ENCODE data around the gene CFAP53. TPM values are rescaled to one million over a fixed set of nuclear protein-coding genes. Genes with fewer than 3 reads are reported as not detected.
"Not testable (repeated sequence)": the region's sequence is repeated elsewhere in the genome, so short reads cannot be mapped to it uniquely, and the experiment has no call there.

CFAP53 gene
- total RNA-seq, 1 experiment from 2014 or later = 0.11 TPM

DNA sequence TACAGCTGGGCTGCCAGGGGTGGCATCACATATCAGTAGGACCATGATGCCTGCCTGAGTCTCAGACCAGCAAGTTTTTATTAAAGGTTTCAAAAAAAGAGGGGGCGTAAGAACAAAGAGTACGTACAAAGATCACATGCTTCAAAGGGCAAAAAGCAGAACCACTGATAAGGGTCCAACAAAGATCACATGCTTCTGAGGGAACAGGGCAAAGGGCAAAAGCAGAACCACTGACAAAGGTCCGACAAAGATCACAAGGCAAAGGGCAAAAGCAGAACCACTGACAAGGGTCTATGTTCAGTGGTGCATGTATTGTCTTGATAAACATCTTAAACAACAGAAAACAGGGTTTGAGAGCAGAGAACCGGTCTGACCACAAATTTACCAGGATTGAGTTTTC, 46.0 kb downstream of the CFAP53 start:
- in situ Hi-C loops (cut with HindIII; ENCODE audit: low pct_unique_long_range_greater_than_20kb, low sequenced_read_pairs); DNase-seq (ENCODE audit: low read depth, low spot score): not testable (repeated sequence)

DNA sequence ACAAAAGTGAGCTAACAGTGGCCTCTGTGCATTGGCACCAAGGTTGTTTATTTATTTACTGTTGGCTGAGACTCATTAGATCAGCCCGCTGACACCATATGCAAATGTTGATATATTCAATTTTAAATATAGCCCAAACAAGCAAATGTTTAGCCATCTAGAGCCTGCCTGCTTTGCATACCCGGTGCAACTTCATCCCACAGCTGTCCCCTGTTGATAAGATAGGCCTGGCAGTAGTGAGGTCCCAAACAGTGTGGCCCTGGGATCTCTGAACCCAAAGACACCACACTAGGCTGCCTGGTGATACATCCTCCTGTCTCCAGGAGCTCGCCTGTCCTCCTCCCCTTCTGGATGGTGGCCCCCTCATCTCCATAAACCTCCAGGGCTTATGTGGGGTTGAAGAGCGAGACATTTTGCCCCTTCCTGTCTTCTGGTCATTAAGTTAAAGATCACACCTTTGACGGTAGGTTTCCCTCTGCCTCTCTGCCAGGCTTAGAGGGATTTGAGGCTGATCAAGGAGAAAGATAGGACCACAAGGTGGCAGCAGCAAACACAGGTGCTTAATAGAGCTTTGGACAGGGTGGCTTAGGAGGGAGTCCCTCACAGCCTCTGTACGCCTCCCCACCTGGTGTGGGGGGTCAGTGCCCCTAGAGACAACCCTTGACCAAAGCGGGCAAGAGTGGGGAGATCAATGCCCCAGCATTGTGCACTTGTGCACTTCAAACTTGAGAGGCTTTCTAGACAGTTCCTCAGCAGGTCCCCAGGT, 47.7 kb downstream of the CFAP53 start:
- DNase-seq (ENCODE audit: low read depth, low spot score) = peak; percentile 54
- in situ Hi-C loops (cut with HindIII; ENCODE audit: low pct_unique_long_range_greater_than_20kb, low sequenced_read_pairs) = no loop called here

DNA sequence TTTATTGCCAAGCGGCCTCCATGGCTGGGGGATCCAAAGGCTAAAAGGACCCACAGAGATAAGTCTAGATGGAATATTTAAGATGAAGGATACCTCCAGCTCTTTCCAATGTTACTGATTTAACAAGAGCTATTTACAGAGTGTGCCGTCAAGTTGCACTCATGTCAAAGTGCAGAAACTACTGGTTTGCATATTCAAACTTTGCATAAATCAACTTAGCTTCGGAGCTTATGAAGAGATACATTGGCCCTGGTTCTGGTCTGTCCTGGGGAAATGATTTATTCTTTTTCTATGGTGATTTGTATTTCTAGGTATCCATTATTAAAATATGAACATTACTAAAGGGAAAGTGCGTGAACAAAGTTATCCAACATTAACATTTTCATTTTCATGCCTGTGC, 57.0 kb downstream of the CFAP53 start:
- in situ Hi-C loops (cut with HindIII; ENCODE audit: low pct_unique_long_range_greater_than_20kb, low sequenced_read_pairs) = no loop called here

DNA sequence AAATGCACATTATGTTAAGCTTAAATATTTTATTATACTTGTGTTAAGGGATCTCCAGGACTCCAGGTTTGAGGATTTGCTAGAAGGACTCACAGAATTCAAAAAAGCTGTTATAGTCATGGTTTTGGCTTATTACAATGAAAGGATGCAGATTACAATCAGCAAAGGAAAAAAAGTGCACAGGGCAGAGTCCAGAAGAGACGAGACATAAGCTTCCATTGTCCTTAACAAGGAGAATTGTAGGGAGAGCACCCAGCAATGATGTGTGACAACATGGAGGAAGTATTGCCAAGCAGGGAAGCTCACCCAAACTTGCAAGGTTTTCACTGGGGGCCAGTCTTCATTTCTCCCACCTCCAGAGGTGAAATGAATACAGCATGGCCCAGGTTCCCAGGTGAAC, 58.6 kb downstream of the CFAP53 start:
- in situ Hi-C loops (cut with HindIII; ENCODE audit: low pct_unique_long_range_greater_than_20kb, low sequenced_read_pairs) = no loop called here

More for the DNA sequence above, 57.0 kb downstream of the CFAP53 start:
- no peak for DNase-seq (ENCODE audit: low read depth, low spot score)

DNA sequence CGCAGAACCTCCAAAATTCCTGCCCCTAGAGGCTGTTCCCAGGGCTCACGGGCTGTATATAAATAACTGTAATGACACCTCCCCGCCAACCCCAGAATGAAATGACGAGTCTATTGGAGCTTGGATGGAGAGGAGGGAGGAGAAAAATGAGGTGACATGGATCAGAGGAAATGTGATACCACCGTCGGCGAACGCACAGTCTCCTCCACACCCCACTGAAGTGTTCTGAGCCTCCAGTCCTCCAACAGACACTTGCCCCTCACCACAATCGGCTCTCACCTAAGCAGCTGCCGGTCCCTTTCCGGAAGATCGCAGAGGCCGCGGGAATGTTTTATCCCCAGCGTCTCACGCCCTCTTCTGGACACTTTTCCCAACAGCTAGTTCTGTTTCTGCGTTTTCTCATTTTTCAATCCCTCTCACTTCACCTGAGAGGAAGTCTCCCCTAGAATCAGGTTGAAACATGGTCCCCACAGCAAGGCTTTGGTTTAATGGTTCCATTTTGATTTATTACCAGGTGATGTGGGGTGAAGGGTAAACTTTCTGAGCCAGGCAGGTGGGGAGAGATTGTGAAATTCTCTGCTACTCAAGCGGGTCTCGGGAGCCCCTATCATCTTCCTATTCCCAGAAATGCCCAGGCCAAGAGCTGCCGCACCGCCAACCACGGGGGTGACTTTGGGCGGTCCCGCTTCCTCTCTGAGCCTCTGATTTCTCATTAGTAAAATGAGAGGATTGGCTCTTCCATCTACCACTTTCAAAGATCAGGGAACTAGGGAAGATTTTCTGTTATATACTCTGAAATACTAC, 62.3 kb downstream of the CFAP53 start:
- in situ Hi-C loops (cut with HindIII; ENCODE audit: low pct_unique_long_range_greater_than_20kb, low sequenced_read_pairs) = no loop called here
- DNase-seq (ENCODE audit: low read depth, low spot score) = peak; percentile 53

More for the DNA sequence above, 58.6 kb downstream of the CFAP53 start:
- no peak for DNase-seq (ENCODE audit: low read depth, low spot score)

DNA sequence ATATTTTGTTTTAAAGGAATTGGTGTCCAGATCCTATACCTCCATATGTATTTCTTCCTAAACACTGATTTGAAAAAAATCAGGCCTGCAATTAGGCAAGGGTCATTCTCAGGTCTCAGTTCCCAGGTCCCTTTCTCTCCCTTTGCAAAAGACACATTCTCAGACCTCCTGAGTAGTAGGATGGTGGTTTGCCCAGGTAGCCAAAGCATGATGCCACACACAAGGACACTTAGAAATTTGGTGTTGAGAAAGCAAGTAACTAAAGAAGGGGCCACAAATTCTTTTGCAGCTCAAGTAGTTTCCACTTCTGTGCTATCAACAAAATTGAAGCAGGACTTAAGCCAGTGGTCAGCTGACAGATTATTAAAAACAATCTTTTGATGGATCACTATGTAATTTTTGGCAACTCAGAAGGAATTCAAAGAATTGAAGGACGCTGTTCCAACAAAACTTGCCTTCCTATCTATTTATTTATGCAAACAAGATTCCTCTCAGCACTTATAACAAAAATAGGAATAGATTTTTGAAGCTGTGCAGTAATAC, 64.7 kb downstream of the CFAP53 start:
- in situ Hi-C loops (cut with HindIII; ENCODE audit: low pct_unique_long_range_greater_than_20kb, low sequenced_read_pairs) = no loop called here
- no peak for DNase-seq (ENCODE audit: low read depth, low spot score)

DNA sequence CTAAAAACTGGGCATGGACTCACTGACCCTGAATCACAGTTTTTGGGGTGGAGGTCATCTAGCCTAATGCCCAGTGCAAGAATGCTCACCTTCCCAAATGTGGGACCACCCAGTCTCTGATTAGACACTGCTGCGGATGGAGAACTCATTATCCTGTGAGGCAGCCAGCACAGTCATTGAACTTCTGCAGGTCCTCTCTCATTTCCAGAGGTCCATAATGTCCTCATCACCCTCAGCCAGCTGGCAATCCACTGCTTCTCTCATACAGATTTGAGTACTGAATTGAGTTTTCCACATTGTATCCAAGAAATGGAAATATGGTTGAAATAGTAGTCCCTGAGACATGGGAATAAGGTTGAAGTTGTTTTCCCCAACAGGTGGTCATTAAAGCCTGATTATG, 66.4 kb downstream of the CFAP53 start:
- DNase-seq (ENCODE audit: low read depth, low spot score) = no peak
- in situ Hi-C loops (cut with HindIII; ENCODE audit: low pct_unique_long_range_greater_than_20kb, low sequenced_read_pairs) = no loop called here

DNA sequence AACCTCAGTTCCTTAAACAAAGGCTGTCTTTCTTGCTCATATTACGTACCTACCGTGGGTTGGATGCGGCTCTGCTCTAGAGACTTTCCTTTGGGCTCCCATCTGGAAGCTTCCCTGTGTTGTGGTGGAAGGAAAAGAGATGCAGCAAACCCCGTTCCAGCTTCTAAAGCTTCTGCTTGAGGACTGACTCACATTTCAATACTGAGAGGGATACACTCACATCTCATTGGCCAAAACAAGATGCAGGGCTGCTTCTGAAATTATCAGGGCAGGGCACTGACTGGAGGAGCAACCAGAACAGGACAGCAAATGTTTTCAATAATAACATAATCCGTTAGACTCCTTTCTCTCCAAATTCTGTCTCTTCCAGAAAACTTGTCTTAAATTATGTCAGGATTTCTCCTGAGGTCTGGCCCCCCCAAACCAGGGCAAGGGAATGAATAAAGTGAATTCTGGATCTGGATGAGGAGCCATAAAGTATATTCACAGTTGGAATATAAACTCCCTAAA, 66.9 kb downstream of the CFAP53 start:
- no peak for DNase-seq (ENCODE audit: low read depth, low spot score)
- in situ Hi-C loops (cut with HindIII; ENCODE audit: low pct_unique_long_range_greater_than_20kb, low sequenced_read_pairs) = no loop called here

DNA sequence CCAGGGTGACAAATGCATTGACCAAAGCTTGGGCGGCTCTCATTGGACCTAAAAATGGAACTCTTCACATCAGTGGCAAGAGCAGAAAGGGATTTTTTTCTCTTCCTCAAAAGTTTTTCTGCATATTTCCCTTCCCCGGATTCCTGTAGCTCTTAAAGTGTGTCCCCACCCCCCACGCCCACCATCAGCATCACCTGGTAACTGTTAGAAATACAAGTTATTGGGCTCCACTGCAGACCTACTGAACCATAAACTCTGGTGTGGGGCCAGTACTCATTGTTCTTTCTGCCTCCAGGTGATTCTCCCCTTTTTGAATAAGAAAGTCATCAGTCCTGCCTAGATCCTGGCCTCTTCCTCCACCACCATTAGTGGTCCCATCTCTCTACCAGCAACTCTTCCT, 70.0 kb downstream of the CFAP53 start:
- no peak for DNase-seq (ENCODE audit: low read depth, low spot score)
- in situ Hi-C loops (cut with HindIII; ENCODE audit: low pct_unique_long_range_greater_than_20kb, low sequenced_read_pairs) = no loop called here

DNA sequence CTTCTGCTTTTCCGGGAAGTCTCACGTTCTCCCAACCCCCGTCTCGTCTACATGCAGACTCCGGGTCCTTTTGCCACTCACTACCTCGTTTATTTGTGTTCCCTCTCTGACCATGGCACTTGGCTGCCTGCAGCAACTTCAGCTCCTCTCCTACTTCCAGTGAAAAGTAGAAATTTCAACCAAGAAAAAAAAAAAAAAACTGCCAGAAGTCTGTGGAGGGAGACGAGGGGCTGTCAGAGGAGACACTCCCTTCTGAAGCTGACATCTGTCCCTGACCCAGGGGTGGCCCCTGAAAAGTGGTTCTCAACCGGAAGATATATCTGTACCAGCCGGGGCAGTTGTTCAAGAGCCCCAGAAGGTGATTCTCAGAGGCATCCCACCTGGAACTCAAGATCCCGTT, 70.6 kb downstream of the CFAP53 start:
- in situ Hi-C loops (cut with HindIII; ENCODE audit: low pct_unique_long_range_greater_than_20kb, low sequenced_read_pairs) = no loop called here
- DNase-seq (ENCODE audit: low read depth, low spot score) = no peak

DNA sequence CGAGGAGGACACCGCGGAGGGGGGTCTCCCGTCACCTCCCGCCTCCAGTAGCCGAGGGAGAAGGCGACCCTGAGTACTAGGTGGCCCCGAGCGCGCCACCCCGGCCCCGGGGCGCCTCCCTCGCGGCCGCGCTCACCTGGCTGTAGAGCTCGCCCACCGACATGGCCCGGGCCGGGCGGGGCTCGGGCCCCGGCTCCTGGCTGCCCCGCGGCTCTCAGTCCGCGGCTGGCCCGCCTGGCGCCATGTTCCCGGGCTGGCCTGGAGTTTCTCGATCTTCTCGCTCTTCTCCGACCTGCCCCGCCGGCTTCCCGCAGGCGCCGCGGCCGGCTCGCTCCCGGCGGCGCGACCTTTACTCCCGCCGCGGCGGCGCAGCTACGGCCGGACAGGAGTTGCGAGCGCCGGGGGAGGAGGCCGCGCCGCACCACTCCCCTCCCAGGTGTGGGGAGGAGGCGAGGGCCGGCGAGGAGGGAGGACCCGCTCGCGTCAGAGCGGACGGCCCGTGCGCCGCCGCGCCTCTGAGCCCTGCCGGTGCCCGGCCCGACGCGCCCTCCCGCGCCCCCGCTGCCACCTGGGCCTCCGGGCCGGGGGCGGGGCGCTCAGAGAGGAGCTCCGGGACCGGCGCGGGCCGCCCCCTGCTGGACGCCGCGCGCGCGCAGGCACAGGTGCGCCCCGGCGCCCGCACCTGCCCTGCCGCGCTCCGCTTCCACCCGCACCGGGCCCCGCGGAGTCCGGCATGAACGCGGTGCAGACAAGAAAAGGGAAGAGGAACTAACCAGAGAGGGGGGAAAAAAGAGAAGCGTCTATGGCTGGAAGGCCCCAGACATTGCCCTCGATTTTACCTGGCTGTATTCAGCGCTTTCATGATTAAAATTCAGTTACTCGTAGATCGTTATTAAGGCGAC, 71.4 kb downstream of the CFAP53 start, which contains the start of gene MYO5B:
Gene MYO5B, minus strand, starts transcription at position 517 of the 902 bp plus-strand sequence. Its CDS starts 354 bp downstream, at position 163.
- DNase-seq (ENCODE audit: low read depth, low spot score) = no peak
- in situ Hi-C loops (cut with HindIII; ENCODE audit: low pct_unique_long_range_greater_than_20kb, low sequenced_read_pairs) = no loop called here

DNA sequence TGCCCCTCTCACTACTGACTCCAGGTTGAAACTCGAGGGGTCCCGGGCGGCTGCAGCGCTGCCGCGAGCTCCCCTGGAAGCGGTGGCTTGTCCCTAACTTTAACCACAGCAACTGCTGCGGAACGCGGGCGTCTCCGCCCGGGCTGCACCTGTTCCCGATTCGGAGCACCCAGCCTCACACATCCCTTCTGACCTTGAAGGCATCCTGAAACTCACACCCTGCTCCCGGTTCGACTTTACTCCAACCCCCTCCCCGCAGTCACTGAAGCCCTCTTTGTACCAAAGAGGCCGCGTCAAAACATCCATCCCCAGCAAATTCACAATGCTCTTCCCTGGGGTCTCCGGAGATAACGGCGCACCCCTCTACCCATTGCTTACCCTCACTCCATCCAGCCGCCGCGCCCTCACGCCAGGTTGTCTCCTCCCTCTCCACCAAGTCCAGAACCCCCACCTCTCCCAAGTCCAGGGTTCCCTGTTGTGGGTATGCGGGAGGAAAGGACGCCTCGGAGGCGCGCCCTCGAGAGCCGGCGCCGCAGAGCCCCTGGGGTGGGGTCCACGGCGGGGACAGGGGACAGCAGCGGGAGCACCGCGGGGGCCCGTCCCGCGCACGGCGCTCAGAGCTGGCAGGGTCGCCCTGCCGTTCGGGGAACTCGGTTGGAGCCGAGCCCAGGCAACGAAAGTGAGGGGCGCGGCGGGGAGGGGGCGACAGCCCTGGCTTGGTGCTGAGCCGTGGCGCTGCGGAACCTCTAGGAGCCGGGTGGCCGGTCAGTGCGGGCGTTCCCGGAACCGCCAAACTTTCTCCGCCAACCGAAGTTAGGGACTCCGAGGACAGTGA, 72.3 kb downstream of the CFAP53 start:
- in situ Hi-C loops (cut with HindIII; ENCODE audit: low pct_unique_long_range_greater_than_20kb, low sequenced_read_pairs) = no loop called here
- DNase-seq (ENCODE audit: low read depth, low spot score) = no peak

DNA sequence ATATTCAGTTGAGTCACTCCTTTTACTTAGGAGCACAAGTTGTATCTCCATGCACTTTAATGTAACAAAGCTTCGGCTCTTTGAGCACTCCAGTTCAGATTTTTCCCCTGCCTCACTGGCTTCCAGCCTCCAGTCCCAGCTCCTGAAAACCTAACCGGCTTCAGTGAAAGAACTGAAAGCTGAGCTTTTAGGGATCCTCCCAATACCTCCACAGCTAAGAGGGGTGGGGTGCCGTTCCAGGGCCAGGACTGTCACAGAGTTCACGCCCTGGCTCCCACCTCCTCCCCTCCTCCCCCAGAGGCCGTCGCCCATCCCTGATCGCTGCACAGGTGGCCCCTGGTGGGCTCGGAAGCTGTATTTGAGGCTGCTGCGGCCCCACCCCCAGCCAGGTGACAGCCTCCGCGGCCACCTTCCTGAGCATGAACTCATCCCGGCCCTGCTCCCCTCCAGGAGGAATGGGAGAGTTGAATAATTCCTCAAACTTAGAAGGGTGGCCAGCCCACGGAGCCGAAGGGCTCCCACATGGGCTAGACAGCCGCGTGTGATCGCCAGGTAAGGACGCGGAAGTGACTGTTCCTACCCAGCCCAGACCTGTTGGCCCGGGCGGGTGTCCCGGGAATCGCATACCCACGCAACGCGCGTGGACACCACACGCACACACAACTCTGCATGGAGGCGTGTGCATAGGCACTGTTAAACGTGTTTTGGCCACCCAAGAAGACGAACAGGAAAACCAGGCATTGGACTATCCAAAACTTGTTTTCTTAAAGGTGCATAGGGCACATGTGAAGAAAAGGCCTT, 73.1 kb downstream of the CFAP53 start:
- in situ Hi-C loops (cut with HindIII; ENCODE audit: low pct_unique_long_range_greater_than_20kb, low sequenced_read_pairs) = no loop called here
- no peak for DNase-seq (ENCODE audit: low read depth, low spot score)

DNA sequence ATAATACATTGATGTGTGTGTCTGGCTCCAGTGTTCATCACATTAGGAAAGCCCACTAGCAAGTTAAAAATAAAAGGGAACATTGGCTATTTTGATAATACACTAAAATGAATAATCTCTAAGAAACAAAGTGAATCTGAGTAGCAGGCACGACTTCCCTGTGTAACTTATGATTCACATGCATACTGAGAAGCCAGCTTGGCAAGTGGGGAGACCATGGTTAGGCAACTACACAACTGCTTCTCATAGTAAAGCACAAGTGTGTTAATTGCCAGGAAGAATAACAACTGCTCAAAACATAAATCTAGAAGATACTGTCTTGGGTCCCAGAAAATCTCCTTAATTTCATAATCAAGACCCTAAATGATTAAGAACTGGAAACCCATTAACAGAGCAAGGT, 75.4 kb downstream of the CFAP53 start:
- no peak for DNase-seq (ENCODE audit: low read depth, low spot score)
- in situ Hi-C loops (cut with HindIII; ENCODE audit: low pct_unique_long_range_greater_than_20kb, low sequenced_read_pairs) = no loop called here

DNA sequence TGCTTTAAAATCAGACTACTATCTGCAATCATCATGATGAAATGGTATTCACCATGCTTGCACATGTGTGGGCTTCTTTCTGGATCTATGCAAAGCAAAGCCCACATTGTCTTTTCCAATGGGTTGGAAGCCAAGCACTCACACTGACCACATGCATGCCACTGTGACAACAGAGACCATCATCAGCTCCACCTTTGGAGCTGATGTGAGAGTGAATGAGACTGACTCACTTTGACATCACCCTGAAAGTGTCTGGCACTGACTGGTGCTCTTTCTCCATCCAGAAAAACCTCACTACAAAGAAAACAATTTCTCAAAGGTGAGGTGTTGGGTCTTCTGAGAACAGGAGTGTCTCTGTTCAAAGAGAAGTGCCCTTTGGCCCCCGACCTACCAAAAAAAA, 76.1 kb downstream of the CFAP53 start:
- DNase-seq (ENCODE audit: low read depth, low spot score) = no peak
- in situ Hi-C loops (cut with HindIII; ENCODE audit: low pct_unique_long_range_greater_than_20kb, low sequenced_read_pairs) = no loop called here

DNA sequence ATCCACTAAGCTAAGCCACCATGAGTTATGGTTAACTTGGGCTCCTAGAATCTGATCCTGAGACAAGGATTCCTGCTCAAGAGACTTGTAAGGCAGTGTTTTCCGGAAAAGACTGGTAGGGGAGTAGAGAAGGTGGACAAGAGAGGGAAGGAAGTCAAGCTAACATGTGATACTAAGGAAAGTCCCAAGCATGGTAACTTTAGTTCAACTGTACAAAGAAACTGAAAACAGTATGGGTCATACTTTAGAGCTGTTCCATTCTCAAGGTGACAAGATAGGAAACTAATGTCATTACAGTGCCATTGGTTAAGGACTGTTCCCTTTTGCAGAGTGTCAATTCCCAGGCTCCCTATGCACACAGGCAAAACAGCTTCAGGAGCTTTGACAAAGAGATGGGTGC, 77.1 kb downstream of the CFAP53 start:
- in situ Hi-C loops (cut with HindIII; ENCODE audit: low pct_unique_long_range_greater_than_20kb, low sequenced_read_pairs) = no loop called here
- no peak for DNase-seq (ENCODE audit: low read depth, low spot score)

Measured in SK-MEL-5 (cell line).